Small intestine (tissue), 7 donors: Measurements from ENCODE around the gene PLCB3. TPM values are rescaled to one million over a fixed set of nuclear protein-coding genes. Genes with fewer than 3 reads are reported as not detected.

Experiments used
- DNase-seq, 2 donors: peaks; one replicate each; pipeline versions ENCODE4 v3.0.0 to v3.0.0-alpha.2; 2013
- FAIRE-seq: peaks from 2 replicates; lab custom pipeline; 2012; peaks lifted over from hg19 to GRCh38; lab: Jason Lieb, UNC
- H3K27ac ChIP-seq, 3 donors: one replicate each; pipeline ENCODE4 v1.5.1; 2013; ENCODE audit warnings: low read length in 2 of 3, mild to moderate bottlenecking in 2 of 3, control low read depth in 1 of 3, inconsistent platforms in 1 of 3, low read depth in 1 of 3, moderate library complexity in 1 of 3
- H3K27me3 ChIP-seq, 3 donors: one replicate each; pipeline ENCODE4 v1.6.1; 2013; ENCODE audit warnings: low read length in 3 of 3, inconsistent platforms in 1 of 3; ENCODE audit not compliant: control insufficient read depth in 3 of 3, insufficient read depth in 3 of 3
- H3K36me3 ChIP-seq, 3 donors: one replicate each; pipeline ENCODE4 v1.6.1; 2013; ENCODE audit warnings: low read length in 3 of 3, inconsistent platforms in 1 of 3, low read depth in 1 of 3, mild to moderate bottlenecking in 1 of 3, moderate library complexity in 1 of 3; ENCODE audit not compliant: control insufficient read depth in 3 of 3, insufficient read depth in 2 of 3
- H3K4me1 ChIP-seq, 3 donors: one replicate each; pipeline ENCODE4 v1.6.1; 2013; ENCODE audit warnings: low read length in 2 of 3, inconsistent platforms in 1 of 3, low read depth in 1 of 3, mild to moderate bottlenecking in 1 of 3, moderate library complexity in 1 of 3; ENCODE audit not compliant: control insufficient read depth in 3 of 3, insufficient read depth in 2 of 3
- H3K4me3 ChIP-seq, 3 donors: one replicate each; pipeline ENCODE4 v1.5.1; 2013; ENCODE audit warnings: low read length in 3 of 3, control low read depth in 1 of 3, inconsistent platforms in 1 of 3, low read depth in 1 of 3, mild to moderate bottlenecking in 1 of 3, moderate library complexity in 1 of 3
- H3K9me3 ChIP-seq, 2 donors: one replicate each; pipeline ENCODE4 v1.6.1; 2013; ENCODE audit warnings: low read depth in 1 of 2, low read length in 1 of 2; ENCODE audit not compliant: control insufficient read depth in 2 of 2, insufficient read depth in 1 of 2
- WGBS, 3 donors: extraction: QIAGEN DNeasy Blood & Tissue Kit; methylation state at CpG; one replicate each; pipeline ENCODE4 v1.1.7; 2013; 5-methylcytosine and 5-hydroxymethylcytosine counted together
- polyA plus RNA-seq, 4 donors: library from polyadenylated mRNA; stranded (reverse) in 3 of 4; unstranded in 1 of 4; fragments of 200-250 nt in 3 of 4; fragments of 120-200 nt in 1 of 4; gene quantifications; one replicate each; pipeline versions ENCODE4 v1.2.1 to v1.2.3, GENCODE V29; 2013
- donor health status: healthy with polysubstance abuse.
- donor health status: control.
- donor health status: control.
- donor health status: Bipolar disorder and iron deficiency.
- donor health status: healthy.

PLCB3 gene
- polyA plus RNA-seq, 4 donors: 108 to 191 (median 125) TPM

DNA sequence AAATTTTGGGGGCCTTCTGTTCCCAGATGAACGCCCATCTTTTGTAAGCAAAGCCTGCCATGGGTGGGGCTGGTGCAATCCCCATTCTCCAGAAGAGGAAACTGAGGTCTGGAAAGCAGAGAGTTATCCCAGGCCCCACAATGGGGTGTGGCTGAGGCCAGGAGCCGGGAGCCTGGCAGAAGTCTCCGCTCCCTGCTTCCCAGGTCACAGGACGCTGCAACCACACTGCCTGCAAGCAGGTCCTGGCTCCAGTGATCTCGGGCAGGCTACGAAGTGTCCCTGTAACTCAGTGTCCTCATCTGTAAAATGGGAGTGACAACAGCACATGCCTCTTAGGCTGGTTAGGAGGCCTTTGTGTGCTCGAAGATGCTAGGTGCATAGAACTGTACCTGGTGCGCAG is 1.7 kb downstream of the PLCB3 start:
- Histone ChIP-seq H3K4me1 (peaks cover 0 to 32% (median 3%) of the 10 kb centered on the region in 3 donors), H3K27ac (peak overlapping the region; percentile 49 to 99 (median 96)), H3K9me3 (no peaks in the 10 kb centered on the region), H3K27me3 (no peaks in the 10 kb centered on the region), H3K4me3 (peak overlapping the region; percentile 61 to 94 (median 85)), H3K36me3 (peaks cover 7 to 55% (median 22%) of the 10 kb centered on the region in 3 donors)
- 22 to 55% (median 39%) methylated on average over 8 of the region's 8 CpGs for WGBS, 3 donors
- FAIRE-seq (no peak), DNase-seq (no peak)

GRCh38 chr11:64253481-64253880 is 2.2 kb downstream of the PLCB3 start:
- 38 to 51% (median 46%) methylated on average over 5 of the region's 5 CpGs for WGBS, 3 donors
- Histone ChIP-seq H3K4me3 (peak overlapping the region in 2 of 3 donors; percentile 85 to 94), H3K4me1 (peaks cover 0 to 28% (median 3%) of the 10 kb centered on the region in 3 donors), H3K36me3 (peaks cover 7 to 60% (median 27%) of the 10 kb centered on the region in 3 donors), H3K9me3 (no peaks in the 10 kb centered on the region), H3K27ac (peak overlapping the region in 1 of 3 donors; percentile 41), H3K27me3 (no peaks in the 10 kb centered on the region)
- FAIRE-seq (no peak), DNase-seq (no peak)

GRCh38 chr11:64254326-64254725 is 3.0 kb downstream of the PLCB3 start:
- no peaks in the 10 kb centered on the region for H3K9me3 ChIP-seq
- no peaks in the 10 kb centered on the region for H3K27me3 ChIP-seq
- no peak overlapping the region for H3K4me3 ChIP-seq
- no peak for FAIRE-seq
- no peak for DNase-seq
- WGBS, 3 donors: 84 to 88% (median 85%) methylated on average over 7 of the region's 7 CpGs
- H3K27ac ChIP-seq: no peak overlapping the region
- H3K4me1 ChIP-seq: peaks cover 0 to 20% (median 3%) of the 10 kb centered on the region in 3 donors
- peaks cover 9 to 68% (median 32%) of the 10 kb centered on the region in 3 donors for H3K36me3 ChIP-seq

DNA sequence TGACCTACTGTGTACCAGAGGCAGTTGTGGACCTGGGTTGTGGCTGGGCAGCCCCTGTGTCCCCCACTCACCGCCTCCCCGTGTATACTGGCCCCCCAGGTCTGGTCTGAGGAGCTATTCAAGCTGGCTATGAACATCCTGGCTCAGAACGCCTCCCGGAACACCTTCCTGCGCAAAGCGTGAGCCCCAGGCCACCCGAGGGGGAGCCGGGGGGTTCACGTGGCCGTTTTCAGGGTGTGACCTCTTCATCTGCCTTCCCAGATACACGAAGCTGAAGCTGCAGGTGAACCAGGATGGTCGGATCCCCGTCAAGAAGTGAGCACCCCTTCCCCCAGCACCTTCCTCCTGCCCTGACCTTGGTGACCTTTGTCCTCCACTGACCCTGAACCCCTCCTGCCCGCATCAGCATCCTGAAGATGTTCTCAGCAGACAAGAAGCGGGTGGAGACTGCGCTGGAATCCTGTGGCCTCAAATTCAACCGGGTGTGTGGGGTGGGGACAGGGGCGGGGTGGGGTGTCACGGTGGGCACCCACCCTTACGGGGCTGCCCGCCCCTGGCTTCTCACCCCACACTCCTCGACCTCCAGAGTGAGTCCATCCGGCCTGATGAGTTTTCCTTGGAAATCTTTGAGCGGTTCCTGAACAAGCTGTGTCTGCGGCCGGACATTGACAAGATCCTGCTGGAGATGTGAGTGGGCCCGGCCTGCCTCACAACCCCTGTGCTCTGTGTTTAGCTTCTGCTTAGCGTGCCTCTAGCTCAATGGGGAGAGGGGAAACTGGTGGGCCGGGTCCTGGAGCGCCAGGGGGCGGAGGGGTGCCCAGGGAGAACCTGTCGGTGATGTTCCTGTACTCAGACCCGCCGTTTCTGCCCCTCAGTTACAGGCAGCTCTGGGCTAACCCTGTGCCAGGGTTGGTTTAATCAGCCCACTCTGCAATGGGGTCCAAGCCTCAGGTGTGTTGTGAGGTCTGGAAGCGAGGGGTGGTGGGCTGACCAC is 4.1 kb downstream of the PLCB3 start:
- H3K4me3 ChIP-seq: no peak overlapping the region
- H3K27ac ChIP-seq: peak overlapping the region in 1 of 3 donors; percentile 9
- DNase-seq (no peak), FAIRE-seq (no peak)
- peaks cover 9 to 77% (median 42%) of the 10 kb centered on the region in 3 donors for H3K36me3 ChIP-seq
- no peaks in the 10 kb centered on the region for H3K9me3 ChIP-seq
- H3K27me3 ChIP-seq: no peaks in the 10 kb centered on the region
- 79 to 83% (median 80%) methylated on average over 35 of the region's 35 CpGs for WGBS, 3 donors
- peaks cover 0 to 11% (median 3%) of the 10 kb centered on the region in 3 donors for H3K4me1 ChIP-seq

DNA sequence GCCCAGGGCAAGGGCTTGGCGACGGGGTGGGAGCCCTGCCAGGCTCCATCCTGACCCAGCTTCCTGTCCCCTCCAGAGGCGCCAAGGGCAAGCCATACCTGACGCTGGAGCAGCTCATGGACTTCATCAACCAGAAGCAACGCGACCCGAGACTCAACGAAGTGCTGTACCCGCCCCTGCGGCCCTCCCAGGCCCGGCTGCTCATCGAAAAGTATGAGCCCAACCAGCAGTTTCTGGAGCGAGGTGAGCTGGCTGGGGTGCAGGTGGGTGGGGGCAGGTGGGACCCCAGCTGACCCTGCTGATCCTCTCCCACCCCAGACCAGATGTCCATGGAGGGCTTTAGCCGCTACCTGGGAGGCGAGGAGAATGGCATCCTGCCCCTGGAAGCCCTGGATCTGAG is 5.0 kb downstream of the PLCB3 start:
- peaks cover 13 to 84% (median 45%) of the 10 kb centered on the region in 3 donors for H3K36me3 ChIP-seq
- 85 to 87% (median 86%) methylated on average over 15 of the region's 15 CpGs for WGBS, 3 donors
- FAIRE-seq: no peak

GRCh38 chr11:64258356-64258755 is 7.0 kb downstream of the PLCB3 start:
- FAIRE-seq: no peak

More for the DNA sequence above, 5.0 kb downstream of the PLCB3 start:
- Histone ChIP-seq H3K4me3 (no peak overlapping the region), H3K4me1 (peaks cover 0 to 5% (median 0%) of the 10 kb centered on the region in 3 donors), H3K27ac (no peak overlapping the region), H3K27me3 (no peaks in the 10 kb centered on the region), H3K9me3 (no peaks in the 10 kb centered on the region)
- DNase-seq: no peak

DNA sequence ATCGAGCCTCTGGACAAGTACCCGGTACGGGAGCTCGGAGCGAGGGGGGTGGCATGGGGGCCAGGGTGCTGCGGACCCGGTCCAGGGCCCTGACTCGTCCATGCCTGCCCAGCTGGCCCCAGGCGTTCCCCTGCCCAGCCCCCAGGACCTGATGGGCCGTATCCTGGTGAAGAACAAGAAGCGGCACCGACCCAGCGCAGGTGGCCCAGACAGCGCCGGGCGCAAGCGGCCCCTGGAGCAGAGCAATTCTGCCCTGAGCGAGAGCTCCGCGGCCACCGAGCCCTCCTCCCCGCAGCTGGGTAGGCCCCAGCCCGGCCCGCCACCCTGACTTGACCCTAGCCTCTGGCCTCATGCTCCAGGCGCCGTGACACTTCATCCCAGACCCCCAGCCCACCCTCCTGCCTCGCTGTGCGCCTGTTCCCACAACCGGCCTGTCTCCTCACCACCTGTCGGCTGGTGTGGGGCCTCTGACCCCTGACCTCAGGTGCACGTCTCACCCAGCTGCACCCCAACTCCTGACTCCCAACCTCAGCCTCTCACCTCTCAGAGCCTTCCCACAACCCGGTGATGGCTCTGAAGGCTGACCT is 7.7 kb downstream of the PLCB3 start:
- H3K9me3 ChIP-seq: no peaks in the 10 kb centered on the region
- H3K27me3 ChIP-seq: no peaks in the 10 kb centered on the region
- no peaks in the 10 kb centered on the region for H3K4me1 ChIP-seq
- H3K27ac ChIP-seq: no peak overlapping the region
- 91 to 92% (median 91%) methylated on average over 29 to 32 of the region's 32 CpGs for WGBS, 3 donors
- H3K4me3 ChIP-seq: no peak overlapping the region
- FAIRE-seq: no peak
- H3K36me3 ChIP-seq: peaks cover 32 to 98% (median 66%) of the 10 kb centered on the region in 3 donors
- no peak for DNase-seq

More at GRCh38 chr11:64258356-64258755, 7.0 kb downstream of the PLCB3 start:
- no peak for DNase-seq
- H3K27ac ChIP-seq: no peak overlapping the region
- whole genome bisulfite sequencing, 3 donors: 90 to 92% (median 91%) methylated on average over 20 to 24 of the region's 24 CpGs
- no peaks in the 10 kb centered on the region for H3K9me3 ChIP-seq
- peaks cover 0 to under 1% (median 0%) of the 10 kb centered on the region in 3 donors for H3K4me1 ChIP-seq
- no peaks in the 10 kb centered on the region for H3K27me3 ChIP-seq
- H3K36me3 ChIP-seq: peaks cover 28 to 98% (median 61%) of the 10 kb centered on the region in 3 donors
- no peak overlapping the region for H3K4me3 ChIP-seq

DNA sequence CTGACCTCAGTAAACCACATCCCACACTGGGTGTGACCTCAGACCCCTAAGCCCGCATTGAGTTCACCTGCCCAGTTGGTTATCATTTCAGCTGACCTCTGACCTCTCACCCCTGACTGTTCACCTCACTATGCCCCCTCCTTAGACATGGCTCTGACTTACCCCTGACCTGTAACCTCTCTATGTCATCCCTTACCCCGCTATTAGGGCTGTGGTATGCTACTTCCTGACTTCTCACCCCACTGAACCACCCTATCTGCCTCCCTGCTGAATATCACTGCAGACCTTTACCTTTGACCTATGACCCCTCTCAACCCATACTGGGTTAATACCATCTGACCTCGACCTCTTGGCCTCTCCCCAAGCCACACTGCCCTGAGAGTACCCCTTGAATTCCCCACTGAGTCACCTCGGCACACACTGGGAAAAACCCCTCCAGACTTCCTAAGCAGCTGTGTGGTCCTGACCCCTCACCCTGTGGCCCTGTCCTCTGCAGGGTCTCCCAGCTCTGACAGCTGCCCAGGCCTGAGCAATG is 8.3 kb downstream of the PLCB3 start:
- H3K4me3 ChIP-seq: no peak overlapping the region
- H3K36me3 ChIP-seq: peaks cover 32 to 98% (median 67%) of the 10 kb centered on the region in 3 donors
- no peaks in the 10 kb centered on the region for H3K4me1 ChIP-seq
- H3K9me3 ChIP-seq: no peaks in the 10 kb centered on the region
- FAIRE-seq (no peak), DNase-seq (no peak)
- no peaks in the 10 kb centered on the region for H3K27me3 ChIP-seq
- H3K27ac ChIP-seq: no peak overlapping the region
- 64 to 74% (median 64%) methylated on average over 4 of the region's 4 CpGs for WGBS, 3 donors
